Coronary artery (tissue), 2 donors: Measurements from ENCODE around the gene PTPRD.

Experiments used
- DNase-seq: peaks from one replicate; pipeline ENCODE4 v3.0.0-alpha.2; 2017; ENCODE audit warnings: low spot score
- H3K27ac ChIP-seq, 2 donors: fragments of 200-600 bp; sonication (generic); one replicate each; pipeline ENCODE4 v1.5.1; 2016 to 2019
- H3K4me3 ChIP-seq: fragments of 200-600 bp; sonication (generic); 2 replicates; pipeline ENCODE4 v1.5.1; 2016; ENCODE audit warnings: mild to moderate bottlenecking, moderate library complexity
- TF ChIP-seq, protein P1 (sequence below): fragments of 200-600 bp; sonication (generic); IDR thresholded peaks from one replicate; pipeline ENCODE4 v1.5.1; 2019; ENCODE audit warnings: antibody characterized with exemption

PTPRD gene

DNA sequence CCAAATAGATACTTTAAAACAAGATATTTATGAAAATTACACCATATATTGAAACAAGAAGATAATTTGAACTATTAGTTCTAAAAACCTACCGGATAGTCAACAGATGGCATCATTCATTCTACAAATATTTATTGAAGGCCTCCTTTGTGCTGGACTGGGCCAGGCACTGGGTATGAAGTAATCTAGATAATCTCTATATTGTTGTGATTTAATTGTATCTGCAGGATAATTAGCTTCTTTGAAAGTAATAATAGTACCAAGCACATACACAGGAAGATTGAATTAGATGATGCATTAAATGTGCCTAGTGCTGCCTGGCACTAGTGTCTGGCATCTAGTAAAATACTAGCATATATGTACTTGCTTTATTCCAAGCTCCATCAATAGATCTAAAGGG is 2078.0 kb downstream of the PTPRD start:
- DNase-seq: no peak
- H3K4me3 ChIP-seq: no peak overlapping the region
- no peak overlapping the region for H3K27ac ChIP-seq
- TF ChIP-seq, protein P1, sequence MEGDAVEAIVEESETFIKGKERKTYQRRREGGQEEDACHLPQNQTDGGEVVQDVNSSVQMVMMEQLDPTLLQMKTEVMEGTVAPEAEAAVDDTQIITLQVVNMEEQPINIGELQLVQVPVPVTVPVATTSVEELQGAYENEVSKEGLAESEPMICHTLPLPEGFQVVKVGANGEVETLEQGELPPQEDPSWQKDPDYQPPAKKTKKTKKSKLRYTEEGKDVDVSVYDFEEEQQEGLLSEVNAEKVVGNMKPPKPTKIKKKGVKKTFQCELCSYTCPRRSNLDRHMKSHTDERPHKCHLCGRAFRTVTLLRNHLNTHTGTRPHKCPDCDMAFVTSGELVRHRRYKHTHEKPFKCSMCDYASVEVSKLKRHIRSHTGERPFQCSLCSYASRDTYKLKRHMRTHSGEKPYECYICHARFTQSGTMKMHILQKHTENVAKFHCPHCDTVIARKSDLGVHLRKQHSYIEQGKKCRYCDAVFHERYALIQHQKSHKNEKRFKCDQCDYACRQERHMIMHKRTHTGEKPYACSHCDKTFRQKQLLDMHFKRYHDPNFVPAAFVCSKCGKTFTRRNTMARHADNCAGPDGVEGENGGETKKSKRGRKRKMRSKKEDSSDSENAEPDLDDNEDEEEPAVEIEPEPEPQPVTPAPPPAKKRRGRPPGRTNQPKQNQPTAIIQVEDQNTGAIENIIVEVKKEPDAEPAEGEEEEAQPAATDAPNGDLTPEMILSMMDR: no peak

DNA sequence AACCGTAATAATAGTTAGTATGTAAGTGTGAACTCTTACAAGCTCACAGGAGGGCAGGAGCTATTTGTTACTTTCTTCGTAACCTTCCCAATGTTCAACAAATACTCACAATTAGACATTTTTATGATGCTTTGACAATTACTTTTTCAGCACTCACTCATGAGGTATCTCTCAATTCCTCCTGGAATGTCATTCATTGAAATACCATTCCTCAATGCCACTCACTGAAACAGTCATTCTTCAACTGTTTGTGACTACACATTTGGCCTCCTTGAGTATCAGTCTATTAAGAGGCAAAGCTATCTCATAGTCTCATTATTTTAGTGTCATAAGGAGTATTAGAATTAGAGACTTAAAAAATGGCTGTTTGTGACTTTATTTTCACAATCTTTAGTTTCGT is 2079.1 kb downstream of the PTPRD start:
- TF ChIP-seq, protein P1: no peak
- Histone ChIP-seq H3K27ac (no peak overlapping the region), H3K4me3 (no peak overlapping the region)
- no peak for DNase-seq

DNA sequence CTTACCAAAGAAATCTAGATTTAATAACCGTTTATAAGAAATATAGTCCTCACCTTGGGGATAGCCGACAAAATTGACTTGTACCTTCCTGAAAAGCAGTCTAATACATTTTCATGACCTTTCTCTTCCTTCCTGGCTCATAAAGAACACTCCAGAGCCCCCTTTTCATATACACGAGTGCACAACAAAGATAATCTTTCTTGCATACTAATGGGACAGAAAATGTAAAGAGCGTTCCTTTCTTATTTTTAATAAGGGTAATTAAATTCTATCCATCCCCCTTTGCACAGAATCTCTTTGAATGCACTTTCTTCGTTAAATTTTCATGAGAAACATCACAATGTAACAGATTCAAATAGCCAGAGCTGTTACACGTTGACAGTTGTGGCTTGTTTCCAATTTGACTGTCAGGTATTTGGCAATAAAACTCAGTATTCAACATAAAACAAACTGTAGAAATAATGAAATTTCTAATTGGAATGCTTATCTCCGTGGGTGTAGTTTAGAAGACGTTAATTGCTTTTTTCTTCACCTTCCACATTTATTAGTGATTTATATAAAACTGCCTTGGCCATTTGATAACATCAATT is 2080.9 kb downstream of the PTPRD start:
- Histone ChIP-seq H3K4me3 (no peak overlapping the region), H3K27ac (no peak overlapping the region)
- TF ChIP-seq, protein P1: no peak
- DNase-seq: no peak

DNA sequence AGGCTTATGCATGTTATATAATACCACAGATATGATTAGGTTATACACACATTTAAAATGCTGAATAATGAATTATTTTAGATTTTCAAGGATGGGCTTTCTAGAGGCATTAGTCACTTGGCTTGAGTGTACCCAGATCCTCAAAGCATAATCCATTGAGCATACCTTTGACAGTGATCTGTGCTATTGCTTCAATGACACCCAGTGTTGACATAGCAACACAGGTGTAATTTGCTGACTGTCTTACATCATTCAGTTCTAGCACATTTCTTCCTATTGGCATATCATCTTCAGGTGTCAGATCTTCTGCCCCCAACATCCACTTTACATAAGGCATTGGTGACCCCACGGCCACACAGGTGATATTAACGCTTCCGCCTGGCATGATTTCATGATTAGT is 2091.7 kb downstream of the PTPRD start:
- no peak overlapping the region for H3K27ac ChIP-seq
- TF ChIP-seq, protein P1: no peak
- no peak overlapping the region for H3K4me3 ChIP-seq
- DNase-seq: no peak

DNA sequence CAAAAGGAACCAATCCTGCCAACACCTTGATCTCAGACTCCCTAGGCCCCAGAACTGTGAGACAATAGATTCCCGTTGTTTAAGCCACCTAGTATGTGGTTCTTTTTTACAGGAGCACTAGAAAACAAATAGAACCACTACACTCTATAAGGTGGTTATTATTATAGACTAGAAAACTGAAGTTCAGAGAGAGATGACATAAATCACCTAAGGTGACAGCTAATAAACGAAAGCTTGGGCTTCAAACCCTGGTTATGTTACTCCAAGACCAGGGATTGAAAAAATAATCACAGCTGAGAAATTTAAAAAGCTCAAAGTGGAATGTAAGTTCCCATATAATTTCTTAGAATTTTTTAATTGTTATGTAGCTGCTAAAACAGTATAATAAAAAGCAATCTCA is 2097.1 kb downstream of the PTPRD start:
- DNase-seq: no peak
- TF ChIP-seq, protein P1: no peak
- Histone ChIP-seq H3K27ac (no peak overlapping the region), H3K4me3 (no peak overlapping the region)

DNA sequence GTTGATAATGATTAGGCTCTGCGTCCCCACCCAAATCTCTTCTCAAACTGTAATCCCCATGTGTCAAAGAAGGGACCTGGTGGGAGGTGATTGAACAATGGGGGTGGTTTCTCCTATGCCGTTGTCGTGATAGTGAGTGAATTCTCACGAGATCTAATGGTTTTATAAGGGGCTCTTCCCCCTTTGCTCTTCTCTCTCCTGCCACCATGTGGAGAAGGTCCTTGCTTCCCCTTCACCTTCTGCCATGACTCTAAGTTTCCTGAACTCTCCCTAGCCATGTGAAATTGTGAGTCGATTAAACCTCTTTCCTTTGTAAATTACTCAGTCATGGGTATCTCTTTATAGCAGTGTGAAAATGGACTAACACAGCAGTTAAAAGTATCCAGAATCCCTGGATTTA is 2098.0 kb downstream of the PTPRD start:
- DNase-seq: no peak
- no peak overlapping the region for H3K27ac ChIP-seq
- no peak overlapping the region for H3K4me3 ChIP-seq
- TF ChIP-seq, protein P1: no peak

DNA sequence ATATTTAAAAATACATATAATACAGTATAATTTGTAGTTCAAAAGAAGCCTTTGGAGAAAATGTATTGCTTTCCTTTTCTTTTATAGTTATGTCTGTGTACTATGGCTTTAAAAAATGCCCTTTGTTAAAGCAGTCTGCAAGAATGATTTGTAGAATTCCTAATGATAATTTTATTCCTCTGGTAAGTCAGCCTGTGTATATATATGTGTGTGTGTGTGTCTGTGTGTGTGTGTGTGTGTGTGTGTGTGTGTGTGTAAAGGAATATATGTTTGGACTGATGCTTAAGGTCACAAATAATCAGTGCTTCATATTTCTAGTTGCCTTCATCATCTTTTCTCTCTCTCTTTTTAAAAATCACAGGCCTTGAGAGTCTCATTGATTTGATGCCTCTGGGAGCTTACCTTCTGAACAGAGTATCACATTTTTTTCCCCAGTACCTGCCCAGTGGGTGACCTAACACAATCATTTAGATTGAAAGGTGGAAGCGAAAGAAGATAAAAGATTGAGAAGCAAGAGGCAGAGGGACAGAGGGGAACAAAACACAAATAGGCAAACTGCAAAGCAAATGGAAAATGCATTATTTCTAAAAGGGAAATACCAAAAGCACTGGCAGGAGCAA is 2104.0 kb downstream of the PTPRD start:
- DNase-seq: no peak
- Histone ChIP-seq H3K4me3 (no peak overlapping the region), H3K27ac (no peak overlapping the region)
- TF ChIP-seq, protein P1: no peak
